ENCODE results near the gene MBTD1. TPM values are rescaled to one million over a fixed set of nuclear protein-coding genes. Genes with fewer than 3 reads are reported as not detected.
A peak's percentile ranks its signal among the peaks of the same experiment; 100 is the strongest.
"Not testable (repeated sequence)": the region's sequence is repeated elsewhere in the genome, so short reads cannot be mapped to it uniquely, and the experiment has no call there.

MBTD1 gene
- total RNA-seq, 6 donors from 2014 or later = 9.6 to 37.7 (median 14.1) TPM

- ATAC-seq (ENCODE audit: low FRiP score in 2 of 2) = no peak
- no peak overlapping the region for H3K27ac ChIP-seq
- DNase-seq = no peak
- no peaks in the 10 kb centered on the region for H3K27me3 ChIP-seq
- WGBS, 2 donors = 32 to 43% methylated on average over 1 of the region's 1 CpG
- peaks cover 12 to 88% (median 36%) of the 10 kb centered on the region in 4 donors for H3K36me3 ChIP-seq
- H3K9me3 ChIP-seq = no peaks in the 10 kb centered on the region
- no peaks in the 10 kb centered on the region for H3K4me1 ChIP-seq
- no peak overlapping the region for H3K4me3 ChIP-seq
- TF ChIP-seq POLR2AphosphoS5 (IDR thresholded peaks at IDR 0.05) (no peak), EP300 (IDR thresholded peaks at IDR 0.05) (no peak), POLR2A (IDR thresholded peaks at IDR 0.05) (no peak), CTCF (IDR thresholded peaks at IDR 0.05) (no peak)
These were observed 10.8 kb upstream of the MBTD1 start for GRCh38 chr17:51270636-51271035.

GRCh38 chr17:51269991-51270390, 10.1 kb upstream of the MBTD1 start:
- no peak overlapping the region for H3K4me3 ChIP-seq
- no peaks in the 10 kb centered on the region for H3K4me1 ChIP-seq
- DNase-seq (no peak), ATAC-seq (ENCODE audit: low FRiP score in 2 of 2) (no peak)
- no peaks in the 10 kb centered on the region for H3K9me3 ChIP-seq
- H3K36me3 ChIP-seq = peaks cover 12 to 90% (median 33%) of the 10 kb centered on the region in 4 donors
- 90 to 96% methylated on average over 6 of the region's 6 CpGs for WGBS, 2 donors
- TF ChIP-seq CTCF (IDR thresholded peaks at IDR 0.05) (no peak), EP300 (IDR thresholded peaks at IDR 0.05) (no peak), POLR2AphosphoS5 (IDR thresholded peaks at IDR 0.05) (no peak), POLR2A (IDR thresholded peaks at IDR 0.05) (no peak)
- no peaks in the 10 kb centered on the region for H3K27me3 ChIP-seq
- no peak overlapping the region for H3K27ac ChIP-seq

GRCh38 chr17:51264466-51264865, 4.6 kb upstream of the MBTD1 start:
- not testable (repeated sequence) for DNase-seq; ATAC-seq (ENCODE audit: low FRiP score in 2 of 2); H3K9me3 ChIP-seq; H3K27ac ChIP-seq; H3K27me3 ChIP-seq; H3K4me3 ChIP-seq
- 79 to 94% methylated on average over 4 of the region's 4 CpGs for WGBS, 2 donors
- peaks cover 6 to 65% (median 16%) of the 10 kb centered on the region in 4 donors for H3K36me3 ChIP-seq
- H3K4me1 ChIP-seq = peaks cover 6 to 26% (median 19%) of the 10 kb centered on the region in 4 donors

- DNase-seq (no peak), ATAC-seq (ENCODE audit: low FRiP score in 2 of 2) (no peak)
- TF ChIP-seq EP300 (IDR thresholded peaks at IDR 0.05) = no peak
- TF ChIP-seq POLR2AphosphoS5 (IDR thresholded peaks at IDR 0.05) = no peak
- TF ChIP-seq POLR2A (IDR thresholded peaks at IDR 0.05) = no peak
- no peak for TF ChIP-seq CTCF (IDR thresholded peaks at IDR 0.05)
- peaks cover 5 to 52% (median 10%) of the 10 kb centered on the region in 4 donors for H3K36me3 ChIP-seq
- H3K27me3 ChIP-seq = no peaks in the 10 kb centered on the region
- no peak overlapping the region for H3K4me3 ChIP-seq
- H3K9me3 ChIP-seq = no peaks in the 10 kb centered on the region
- no peak overlapping the region for H3K27ac ChIP-seq
- 88 to 94% methylated on average over 3 of the region's 3 CpGs for WGBS, 2 donors
- H3K4me1 ChIP-seq = peaks cover 19 to 40% (median 32%) of the 10 kb centered on the region in 4 donors
These were observed 3.2 kb upstream of the MBTD1 start for GRCh38 chr17:51263006-51263405.

GRCh38 chr17:51261024-51261963, 1.4 kb upstream of the MBTD1 start:
- peak in 1 of 2 donors; percentile 43 for DNase-seq
- Histone ChIP-seq H3K36me3 (peaks cover 0 to 35% (median 3%) of the 10 kb centered on the region in 4 donors), H3K27me3 (no peaks in the 10 kb centered on the region), H3K4me1 (peaks cover 25 to 55% (median 45%) of the 10 kb centered on the region in 4 donors), H3K27ac (peak overlapping the region; percentile 91 to 99 (median 98)), H3K9me3 (no peaks in the 10 kb centered on the region), H3K4me3 (peak overlapping the region; percentile 58 to 100 (median 88))
- ATAC-seq (ENCODE audit: low FRiP score in 2 of 2) = peak in 1 of 2 donors; percentile 13
- WGBS, 2 donors = 11 to 14% methylated on average over 24 to 39 of the region's 42 CpGs
- no peak for TF ChIP-seq POLR2AphosphoS5 (IDR thresholded peaks at IDR 0.05)
- no peak for TF ChIP-seq EP300 (IDR thresholded peaks at IDR 0.05)
- TF ChIP-seq POLR2A (IDR thresholded peaks at IDR 0.05) = peak in 1 of 4 donors; percentile 50
- peak in 1 of 6 experiments; percentile 2 for TF ChIP-seq CTCF (IDR thresholded peaks at IDR 0.05)

All from upper lobe of left lung (tissue), 6 donors.